GM18499 (cell line): ENCODE data around the gene SUMF1.
"Not testable (repeated sequence)": the region's sequence is repeated elsewhere in the genome, so short reads cannot be mapped to it uniquely, and the experiment has no call there.

ENCODE experiments used
- ATAC-seq: cut with Tn5 transposase; IDR thresholded peaks from one replicate; pipeline ENCODE4 v1.9.1; 2021; ENCODE audit warnings: moderate number of reproducible peaks; ENCODE audit not compliant: insufficient read depth, unreplicated experiment

Gene SUMF1

GRCh38 chr3:4464576-4464975 is 2.5 kb downstream of the SUMF1 start:
- ATAC-seq = no peak

GRCh38 chr3:4462369-4463040 is 4.6 kb downstream of the SUMF1 start:
- no peak for ATAC-seq

GRCh38 chr3:4461468-4462090 is 5.5 kb downstream of the SUMF1 start:
- no peak for ATAC-seq

- ATAC-seq = no peak
Observed at GRCh38 chr3:4460334-4460733, 6.7 kb downstream of the SUMF1 start.

- ATAC-seq = no peak
Observed at GRCh38 chr3:4458961-4459360, 8.1 kb downstream of the SUMF1 start.

- not testable (repeated sequence) for ATAC-seq
Observed at GRCh38 chr3:4456780-4457179, 10.3 kb downstream of the SUMF1 start.

GRCh38 chr3:4454142-4454541 is 12.9 kb downstream of the SUMF1 start:
- no peak for ATAC-seq

GRCh38 chr3:4449043-4449805 is 17.8 kb downstream of the SUMF1 start:
- ATAC-seq = no peak

GRCh38 chr3:4448187-4448586 is 18.9 kb downstream of the SUMF1 start:
- no peak for ATAC-seq

GRCh38 chr3:4447295-4447999 is 19.6 kb downstream of the SUMF1 start:
- ATAC-seq = no peak

- no peak for ATAC-seq
Observed at GRCh38 chr3:4440951-4441350, 26.1 kb downstream of the SUMF1 start.

GRCh38 chr3:4438296-4438695 is 28.8 kb downstream of the SUMF1 start:
- no peak for ATAC-seq

- no peak for ATAC-seq
Observed at GRCh38 chr3:4432259-4432658, 34.8 kb downstream of the SUMF1 start.

GRCh38 chr3:4429648-4430350 is 37.3 kb downstream of the SUMF1 start:
- ATAC-seq = no peak

GRCh38 chr3:4426782-4427344 is 40.2 kb downstream of the SUMF1 start:
- ATAC-seq = peak; percentile 83

GRCh38 chr3:4426261-4426781 is 40.7 kb downstream of the SUMF1 start:
- ATAC-seq = no peak

- no peak for ATAC-seq
Observed at GRCh38 chr3:4425707-4426106, 41.4 kb downstream of the SUMF1 start.

GRCh38 chr3:4425055-4425454 is 42.0 kb downstream of the SUMF1 start:
- ATAC-seq = no peak

GRCh38 chr3:4421121-4421520 is 45.9 kb downstream of the SUMF1 start:
- ATAC-seq = peak; percentile 66

- ATAC-seq = no peak
Observed at GRCh38 chr3:4419920-4420319, 47.1 kb downstream of the SUMF1 start.
